Naive thymus-derived CD4-positive, alpha-beta T cell (primary cell): ENCODE data around the gene PDE6B. TPM values are rescaled to one million over a fixed set of nuclear protein-coding genes. Genes with fewer than 3 reads are reported as not detected.

Experiments
- ATAC-seq: fragments of 150-1000 bp; cut with Tn5 transposase; 2 replicates; pipeline ENCODE4 v1.10.0; 2021; ENCODE audit warnings: mild to moderate bottlenecking, moderate library complexity
- CTCF ChIA-PET: fragments of 350-600 bp; sonication (Branson Sonifier 250); formaldehyde crosslinking; loops from one replicate; lab custom pipeline; 2021; ENCODE audit warnings: antibody characterized with exemption; lab: Charles Lee
- POLR2A ChIA-PET: fragments of 350-600 bp; sonication (Branson Sonifier 250); formaldehyde crosslinking; loops from one replicate; lab custom pipeline; 2021; ENCODE audit warnings: antibody characterized with exemption, inconsistent platforms; lab: Charles Lee
- DNase-seq, 9 donors: peaks; one replicate each; pipeline versions ENCODE4 v3.0.0 to v3.0.0-alpha.2; 2020 to 2022; ENCODE audit warnings: mixed read lengths in 1 of 9
- H3K27ac ChIP-seq: one replicate; pipeline ENCODE4 v1.7.0; 2013; ENCODE audit warnings: mild to moderate bottlenecking, low read depth, low read length, moderate library complexity
- H3K27me3 ChIP-seq, 2 donors: one replicate each; pipeline ENCODE4 v1.7.0; 2013; ENCODE audit warnings: low read length in 2 of 2, mild to moderate bottlenecking in 2 of 2, moderate library complexity in 2 of 2; ENCODE audit not compliant: control insufficient read depth in 2 of 2, insufficient read depth in 2 of 2
- H3K36me3 ChIP-seq, 3 experiments: 1 replicate in 2 of 3; 2 replicates in 1 of 3; pipeline ENCODE4 v1.7.0; 2013; ENCODE audit warnings: low read length in 3 of 3, mild to moderate bottlenecking in 3 of 3, moderate library complexity in 1 of 3; ENCODE audit not compliant: insufficient read depth in 3 of 3, control insufficient read depth in 2 of 3
- H3K4me1 ChIP-seq, 2 donors: one replicate each; pipeline ENCODE4 v1.7.0; 2013; ENCODE audit warnings: low read length in 2 of 2, mild to moderate bottlenecking in 2 of 2, moderate library complexity in 1 of 2; ENCODE audit not compliant: control insufficient read depth in 2 of 2, insufficient read depth in 2 of 2
- H3K4me3 ChIP-seq: 2 replicates; pipeline ENCODE4 v1.7.0; 2013; ENCODE audit warnings: mild to moderate bottlenecking, low read length
- H3K9me3 ChIP-seq, 3 experiments: 1 replicate in 2 of 3; 2 replicates in 1 of 3; pipeline ENCODE4 v1.7.0; 2013; ENCODE audit warnings: low read length in 3 of 3; ENCODE audit not compliant: control insufficient read depth in 2 of 3
- H3K27ac Mint-ChIP-seq, 9 donors: one replicate each; pipeline ENCODE4 v1.8.0; 2020 to 2022; ENCODE audit warnings: mixed read lengths in 9 of 9, mild to moderate bottlenecking in 8 of 9, moderate library complexity in 5 of 9, inconsistent platforms in 2 of 9
- H3K27me3 Mint-ChIP-seq, 5 donors: one replicate each; pipeline ENCODE4 v1.8.0; 2021 to 2022; ENCODE audit warnings: mixed read lengths in 5 of 5, mild to moderate bottlenecking in 1 of 5
- H3K36me3 Mint-ChIP-seq, 5 donors: one replicate each; pipeline ENCODE4 v1.8.0; 2020 to 2022; ENCODE audit warnings: mixed read lengths in 5 of 5, mild to moderate bottlenecking in 3 of 5, inconsistent platforms in 1 of 5
- H3K4me1 Mint-ChIP-seq, 7 donors: one replicate each; pipeline ENCODE4 v1.8.0; 2020 to 2022; ENCODE audit warnings: mixed read lengths in 7 of 7, mild to moderate bottlenecking in 3 of 7, inconsistent platforms in 1 of 7
- H3K4me3 Mint-ChIP-seq, 10 donors: one replicate each; pipeline ENCODE4 v1.8.0; 2020 to 2022; ENCODE audit warnings: mild to moderate bottlenecking in 10 of 10, mixed read lengths in 10 of 10, moderate library complexity in 6 of 10, inconsistent platforms in 2 of 10
- H3K9me3 Mint-ChIP-seq, 11 donors: one replicate each; pipeline ENCODE4 v1.8.0; 2020 to 2022; ENCODE audit warnings: mixed read lengths in 11 of 11, mild to moderate bottlenecking in 4 of 11, inconsistent platforms in 1 of 11, moderate library complexity in 1 of 11
- intact Hi-C, 2 donors: fragments of 100-400 bp; cut with micrococcal nuclease; formaldehyde crosslinking; loops; one replicate each; pipeline ENCODE4 v1.15.1; 2023
- polyA plus RNA-seq, 2 donors: library from polyadenylated mRNA; unstranded; fragments of 300-500 nt; fragmentation: Illumina TruSeq; gene quantifications; one replicate each; pipeline ENCODE4 v1.2.3, GENCODE V29; 2021
- total RNA-seq, 6 experiments: library from RNA in 5 of 6; stranded (reverse) in 5 of 6; gene quantifications; 1 replicate in 5 of 6; 2 replicates in 1 of 6; pipeline ENCODE4 v1.2.3 and lab custom pipeline; 2021 to 2026

Gene PDE6B
- total and polyA plus RNA-seq, 7 experiments from 2014 or later, result 13.7 to 28.3 (median 19.8) TPM

DNA sequence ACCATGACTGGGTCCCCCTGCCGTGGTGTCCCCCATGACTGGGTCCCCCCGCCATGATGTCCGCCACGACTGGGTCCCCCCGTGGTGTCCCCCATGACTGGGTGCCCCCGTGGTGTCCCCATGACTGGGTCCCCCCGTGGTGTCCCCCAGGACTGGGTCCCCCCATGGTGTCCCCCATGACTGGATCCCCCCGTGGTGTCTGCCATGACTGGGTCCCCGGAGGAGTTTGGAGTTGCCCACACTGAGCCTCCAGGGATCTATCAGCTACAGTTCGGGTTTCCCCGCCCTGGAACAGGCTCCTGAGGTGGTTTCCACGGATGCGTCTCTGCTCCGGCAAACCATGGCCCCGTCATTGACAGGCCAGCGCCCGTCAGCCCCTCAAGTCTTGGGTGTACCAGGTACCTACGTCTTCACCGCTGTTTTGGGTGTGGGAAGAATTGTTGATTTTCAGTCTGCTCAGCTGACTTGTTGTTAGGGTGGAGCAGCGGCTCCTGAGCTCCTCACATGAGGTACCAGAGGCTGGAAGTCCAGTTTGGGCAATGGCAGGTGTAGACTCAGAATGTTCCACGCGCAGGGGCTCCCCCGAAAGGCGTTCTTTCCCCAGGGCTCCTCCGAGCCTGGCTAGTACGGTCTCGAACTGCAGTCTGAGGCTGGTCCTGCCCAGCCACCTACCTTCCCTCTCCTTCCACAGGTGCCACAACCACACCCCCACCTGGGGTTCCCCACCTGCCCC lies 8.3 kb upstream of the PDE6B start:
- intact Hi-C loops, result no loop called here
- Histone ChIP-seq H3K4me3 (no peak overlapping the region), H3K36me3 (no peaks in the 10 kb centered on the region), H3K4me1 (no peaks in the 10 kb centered on the region), H3K9me3 (no peaks in the 10 kb centered on the region), H3K27ac (no peak overlapping the region), H3K27me3 (no peaks in the 10 kb centered on the region)
- Mint-ChIP-seq H3K36me3 (peaks cover 0 to 4% (median 0%) of the 10 kb centered on the region in 5 donors), H3K27ac (no peak overlapping the region), H3K4me1 (no peaks in the 10 kb centered on the region), H3K9me3 (peaks cover 0 to 3% (median 0%) of the 10 kb centered on the region in 11 donors), H3K27me3 (peaks cover 3 to 32% (median 29%) of the 10 kb centered on the region in 5 donors), H3K4me3 (no peak overlapping the region)
- DNase-seq, result no peak
- POLR2A ChIA-PET, result no interaction called here
- CTCF ChIA-PET, result no interaction called here
- no peak for ATAC-seq

DNA sequence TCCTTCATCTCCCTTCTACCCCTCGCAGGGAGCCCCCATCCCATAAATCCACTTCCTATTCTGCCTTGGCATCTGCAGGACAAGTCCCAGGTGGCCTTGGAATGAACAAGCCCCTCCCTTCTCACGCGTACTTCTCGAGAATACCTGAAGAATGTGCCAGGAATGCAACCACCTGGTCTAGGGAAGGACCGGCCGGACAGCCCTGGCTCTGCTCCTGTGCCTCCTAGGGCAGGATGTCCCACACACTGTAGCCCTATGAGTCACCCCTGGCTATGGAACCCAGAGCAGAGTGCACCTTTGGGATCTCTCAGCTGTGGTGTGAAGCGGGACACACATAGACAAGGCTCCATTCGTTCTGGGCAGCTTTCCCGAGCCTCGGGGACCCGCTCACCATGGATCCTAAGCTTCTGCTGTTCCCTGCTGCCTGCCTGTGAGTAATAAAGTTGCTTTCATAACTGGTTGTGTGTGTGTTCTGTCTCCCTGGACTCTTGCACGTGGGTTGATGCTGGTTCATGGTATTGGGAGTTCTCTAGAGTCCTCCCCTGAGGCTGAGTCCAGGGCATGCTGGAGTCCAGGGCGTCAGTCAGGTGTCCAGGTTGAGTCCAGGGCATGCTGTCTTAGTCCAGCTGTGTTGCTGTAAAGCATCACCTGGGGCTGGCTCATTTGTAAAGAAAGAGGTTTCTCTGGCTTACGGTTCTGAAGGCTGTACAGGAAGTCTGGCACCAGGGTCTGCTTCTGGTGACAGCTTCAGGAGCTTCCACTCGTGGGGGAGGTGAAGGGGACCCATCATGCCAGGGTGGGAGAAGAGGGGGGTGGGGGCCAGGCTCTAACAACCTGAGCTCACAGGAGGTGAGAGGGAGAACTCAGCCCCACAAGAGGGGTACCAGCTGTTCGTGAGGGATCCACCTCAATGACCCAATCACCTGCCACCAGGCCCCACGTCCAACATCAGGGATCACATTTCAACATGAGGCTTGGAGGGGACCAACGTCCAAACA lies 7.4 kb upstream of the PDE6B start:
- H3K4me1 ChIP-seq, result no peaks in the 10 kb centered on the region
- no peaks in the 10 kb centered on the region for H3K9me3 ChIP-seq
- DNase-seq (no peak), ATAC-seq (no peak)
- H3K27ac Mint-ChIP-seq, result no peak overlapping the region
- CTCF ChIA-PET, result no interaction called here
- no peaks in the 10 kb centered on the region for H3K36me3 ChIP-seq
- H3K9me3 Mint-ChIP-seq, result peaks cover 0 to 3% (median 0%) of the 10 kb centered on the region in 11 donors
- H3K27me3 Mint-ChIP-seq, result peaks cover 3 to 32% (median 29%) of the 10 kb centered on the region in 5 donors
- peaks cover 0 to 4% (median 0%) of the 10 kb centered on the region in 5 donors for H3K36me3 Mint-ChIP-seq
- intact Hi-C loops, result no loop called here
- H3K4me3 Mint-ChIP-seq, result no peak overlapping the region
- POLR2A ChIA-PET, result no interaction called here
- H3K4me1 Mint-ChIP-seq, result no peaks in the 10 kb centered on the region
- H3K27me3 ChIP-seq, result no peaks in the 10 kb centered on the region
- no peak overlapping the region for H3K27ac ChIP-seq
- H3K4me3 ChIP-seq, result no peak overlapping the region

DNA sequence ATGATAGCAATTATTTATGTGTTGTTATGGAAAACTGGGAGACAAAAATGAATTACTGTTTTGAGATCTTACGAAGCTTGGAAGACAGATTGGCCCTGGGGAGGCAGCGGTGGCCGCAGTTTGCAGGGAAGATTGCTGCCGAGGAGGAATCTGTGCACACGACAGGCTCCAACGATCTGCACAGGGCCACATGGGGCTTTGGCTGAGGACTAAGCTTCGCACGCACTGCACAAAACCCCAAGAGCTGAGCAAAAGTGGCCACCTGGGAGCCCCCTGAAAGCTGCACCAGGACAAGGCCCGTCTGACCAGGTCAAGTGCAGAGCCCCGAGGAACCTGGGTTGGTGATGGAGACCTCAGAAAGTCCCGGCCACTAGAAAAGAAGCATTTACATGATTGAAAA lies 5.2 kb upstream of the PDE6B start:
- no peak overlapping the region for H3K4me3 Mint-ChIP-seq
- H3K27me3 ChIP-seq, result no peaks in the 10 kb centered on the region
- peaks cover 0 to 38% (median 30%) of the 10 kb centered on the region in 5 donors for H3K27me3 Mint-ChIP-seq
- no peak overlapping the region for H3K27ac ChIP-seq
- peaks cover 0 to 4% (median 0%) of the 10 kb centered on the region in 5 donors for H3K36me3 Mint-ChIP-seq
- H3K4me1 Mint-ChIP-seq, result no peaks in the 10 kb centered on the region
- no peaks in the 10 kb centered on the region for H3K36me3 ChIP-seq
- H3K9me3 ChIP-seq, result no peaks in the 10 kb centered on the region
- H3K27ac Mint-ChIP-seq, result no peak overlapping the region
- peaks cover 0 to 2% (median 0%) of the 10 kb centered on the region in 11 donors for H3K9me3 Mint-ChIP-seq
- H3K4me3 ChIP-seq, result no peak overlapping the region
- ATAC-seq, result no peak
- intact Hi-C loops, result no loop called here
- CTCF ChIA-PET, result no interaction called here
- no peaks in the 10 kb centered on the region for H3K4me1 ChIP-seq
- POLR2A ChIA-PET, result no interaction called here
- no peak for DNase-seq

DNA sequence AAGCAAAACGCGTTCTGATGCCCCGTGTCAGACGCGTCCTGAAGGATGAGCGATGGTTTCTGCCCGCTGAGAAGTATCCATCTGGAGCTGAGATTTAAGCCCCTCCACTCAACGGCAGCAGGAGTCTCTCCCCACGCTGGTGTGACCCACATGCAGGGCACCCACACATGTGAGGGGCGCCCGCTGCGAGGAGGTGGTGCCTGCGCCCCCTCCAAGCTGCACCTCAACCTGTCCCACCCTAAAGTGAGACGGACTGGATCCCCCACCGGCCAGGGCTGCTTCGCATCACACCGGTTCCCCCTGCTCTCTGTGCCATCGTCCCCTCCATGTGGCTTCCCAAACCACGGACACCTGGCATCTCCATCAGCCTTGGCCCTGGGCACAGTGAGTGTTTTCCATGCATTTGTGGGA lies 4.5 kb upstream of the PDE6B start:
- Mint-ChIP-seq H3K9me3 (peaks cover 0 to 2% (median 0%) of the 10 kb centered on the region in 11 donors), H3K4me3 (no peak overlapping the region), H3K27me3 (peaks cover 0 to 38% (median 23%) of the 10 kb centered on the region in 5 donors), H3K36me3 (peaks cover 0 to 4% (median 0%) of the 10 kb centered on the region in 5 donors), H3K4me1 (no peaks in the 10 kb centered on the region), H3K27ac (no peak overlapping the region)
- no peaks in the 10 kb centered on the region for H3K9me3 ChIP-seq
- H3K4me1 ChIP-seq, result no peaks in the 10 kb centered on the region
- no peak for DNase-seq
- no peak overlapping the region for H3K27ac ChIP-seq
- H3K4me3 ChIP-seq, result no peak overlapping the region
- ATAC-seq, result no peak
- CTCF ChIA-PET, result no interaction called here
- intact Hi-C loops, result no loop called here
- no peaks in the 10 kb centered on the region for H3K27me3 ChIP-seq
- H3K36me3 ChIP-seq, result no peaks in the 10 kb centered on the region
- POLR2A ChIA-PET, result no interaction called here

DNA sequence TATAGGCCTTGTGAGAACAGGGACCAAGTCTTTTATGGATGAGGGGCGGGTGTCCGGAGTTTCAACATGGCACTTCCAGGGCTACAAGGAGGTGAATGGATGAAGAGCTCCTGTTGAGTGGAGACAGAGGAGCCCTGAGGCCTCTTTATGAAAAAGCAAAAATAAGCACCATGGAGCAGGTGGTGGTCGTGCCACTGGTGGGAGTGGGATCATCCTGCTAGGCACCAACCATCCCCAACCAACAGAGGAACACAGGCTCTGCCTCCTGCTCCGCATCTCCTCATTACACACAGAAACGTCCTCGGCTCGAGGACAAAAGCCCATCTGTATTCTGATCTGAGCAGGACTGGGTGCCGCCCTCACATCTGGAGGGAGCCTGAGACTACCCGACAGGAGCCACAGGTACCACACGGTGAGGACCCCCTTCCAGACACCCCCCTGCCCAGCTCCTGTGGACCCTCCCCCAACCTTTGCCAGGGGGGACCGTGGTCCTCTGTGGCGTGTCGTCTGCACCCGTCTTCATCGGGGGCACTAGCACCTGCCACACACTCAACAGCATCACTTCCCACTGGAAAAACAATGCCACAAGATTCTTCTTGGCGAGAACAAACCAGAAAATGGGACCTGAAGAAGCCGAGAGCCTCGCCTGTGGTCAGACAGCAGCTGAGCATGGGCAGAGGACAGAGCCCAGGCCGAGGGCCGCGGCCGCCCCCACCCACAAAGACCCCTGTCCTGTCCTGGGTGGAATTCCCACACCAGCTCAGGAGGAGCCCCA lies 3.9 kb upstream of the PDE6B start:
- no peak for ATAC-seq
- Histone ChIP-seq H3K4me3 (no peak overlapping the region), H3K27me3 (no peaks in the 10 kb centered on the region), H3K9me3 (no peaks in the 10 kb centered on the region), H3K27ac (no peak overlapping the region), H3K36me3 (no peaks in the 10 kb centered on the region), H3K4me1 (no peaks in the 10 kb centered on the region)
- Mint-ChIP-seq H3K27ac (no peak overlapping the region), H3K27me3 (peaks cover 0 to 42% (median 23%) of the 10 kb centered on the region in 5 donors), H3K9me3 (peaks cover 0 to 2% (median 0%) of the 10 kb centered on the region in 11 donors), H3K36me3 (peaks cover 0 to 4% (median 0%) of the 10 kb centered on the region in 5 donors), H3K4me3 (no peak overlapping the region), H3K4me1 (no peaks in the 10 kb centered on the region)
- intact Hi-C loops, result no loop called here
- no peak for DNase-seq
- ChIA-PET CTCF (no interaction called here), POLR2A (no interaction called here)
